ENCODE measurements around the gene IGSF23.

Gene IGSF23

GRCh38 chr19:44644402-44645016 is 31.1 kb downstream of the IGSF23 start:
- POLR2A ChIA-PET: no interaction called here
- TF ChIP-seq CTCF (IDR thresholded peaks at IDR 0.05; ENCODE audit: control extremely low read depth, extremely low read depth, low read depth, missing control alignments): no peak
- CTCF ChIA-PET: interaction anchor here (1.5 kb wide), 1 partner anchor 12 kb away, joined by 4 read pairs; no protein-coding TSS in a partner anchor
- no peak for DNase-seq (ENCODE audit: extremely low spot score)

- no peak for TF ChIP-seq CTCF (IDR thresholded peaks at IDR 0.05; ENCODE audit: control extremely low read depth, extremely low read depth, low read depth, missing control alignments)
- CTCF ChIA-PET: interaction anchor here (1.0 to 1.6 kb wide), 2 partner anchors 12 to 18 kb away, joined by 4 to 6 read pairs; no protein-coding TSS in a partner anchor
- no peak for DNase-seq (ENCODE audit: extremely low spot score)
- POLR2A ChIA-PET: no interaction called here
Observed at GRCh38 chr19:44645407-44646048, 32.2 kb downstream of the IGSF23 start.

GRCh38 chr19:44646049-44646416 is 32.7 kb downstream of the IGSF23 start:
- CTCF ChIA-PET: interaction anchor here (1.0 to 1.6 kb wide), 2 partner anchors 11 to 17 kb away, joined by 4 to 6 read pairs; no protein-coding TSS in a partner anchor
- DNase-seq (ENCODE audit: extremely low spot score): no peak
- POLR2A ChIA-PET: no interaction called here
- TF ChIP-seq CTCF (IDR thresholded peaks at IDR 0.05; ENCODE audit: control extremely low read depth, extremely low read depth, low read depth, missing control alignments): no peak

- no peak for DNase-seq (ENCODE audit: extremely low spot score)
- ChIA-PET POLR2A (no interaction called here), CTCF (no interaction called here)
- no peak for TF ChIP-seq CTCF (IDR thresholded peaks at IDR 0.05; ENCODE audit: control extremely low read depth, extremely low read depth, low read depth, missing control alignments)
Observed at GRCh38 chr19:44647144-44647543, 33.8 kb downstream of the IGSF23 start.

GRCh38 chr19:44648631-44649251 is 35.4 kb downstream of the IGSF23 start:
- no peak for TF ChIP-seq CTCF (IDR thresholded peaks at IDR 0.05; ENCODE audit: control extremely low read depth, extremely low read depth, low read depth, missing control alignments)
- CTCF ChIA-PET: interaction anchor here (1.0 to 2.9 kb wide), 6 partner anchors 9 to 135 kb away, joined by 3 to 21 read pairs (median 6); no protein-coding TSS in a partner anchor
- POLR2A ChIA-PET: no interaction called here
- DNase-seq (ENCODE audit: extremely low spot score): no peak

GRCh38 chr19:44649578-44650145 is 36.3 kb downstream of the IGSF23 start:
- no peak for DNase-seq (ENCODE audit: extremely low spot score)
- POLR2A ChIA-PET: no interaction called here
- TF ChIP-seq CTCF (IDR thresholded peaks at IDR 0.05; ENCODE audit: control extremely low read depth, extremely low read depth, low read depth, missing control alignments): no peak
- CTCF ChIA-PET: interaction anchor here (1.0 to 2.9 kb wide), 5 partner anchors 8 to 134 kb away, joined by 3 to 21 read pairs (median 9); no protein-coding TSS in a partner anchor

All from GM10248 (cell line).